Peyer's patch (tissue), 4 donors: ENCODE results near the gene RNU2-1. TPM values are rescaled to one million over a fixed set of nuclear protein-coding genes. Genes with fewer than 3 reads are reported as not detected.

Experiments used
- DNase-seq, 3 donors: peaks; one replicate each; pipeline ENCODE4 v3.0.0-alpha.2; 2017 to 2019
- H3K27ac ChIP-seq, 4 donors: fragments of 200-600 bp; sonication (generic); one replicate each; pipeline ENCODE4 v1.5.1; 2016 to 2019
- H3K27me3 ChIP-seq, 2 donors: fragments of 200-600 bp; sonication (generic); one replicate each; pipeline ENCODE4 v1.5.1; 2019
- H3K36me3 ChIP-seq, 3 donors: fragments of 200-600 bp; sonication (generic); one replicate each; pipeline ENCODE4 v1.5.1; 2016 to 2019
- H3K4me1 ChIP-seq, 4 donors: fragments of 200-600 bp; sonication (generic); one replicate each; pipeline ENCODE4 v1.5.1; 2016 to 2019
- H3K4me3 ChIP-seq, 4 donors: fragments of 200-600 bp; sonication (generic); 1 replicate in 3 of 4; 2 replicates in 1 of 4; pipeline ENCODE4 v1.5.1; 2016 to 2019; ENCODE audit warnings: mild to moderate bottlenecking in 1 of 4
- H3K9me3 ChIP-seq, 4 donors: fragments of 200-600 bp; sonication (generic); one replicate each; pipeline ENCODE4 v1.5.1; 2016 to 2019; ENCODE audit warnings: mild to moderate bottlenecking in 1 of 4
- POLR2A ChIP-seq, 2 donors: fragments of 450-650 bp; IDR thresholded peaks; one replicate each; pipeline ENCODE4 v1.5.1; 2017; ENCODE audit warnings: antibody characterized with exemption in 2 of 2, mild to moderate bottlenecking in 2 of 2, moderate library complexity in 2 of 2
- total RNA-seq, 4 donors: library from RNA; depleted of rRNA; stranded (reverse); fragments of >200 nt; gene quantifications; one replicate each; pipeline ENCODE4 v1.1.0, GENCODE V29; 2016
- TF ChIP-seq, protein P1 (sequence below), 6 experiments: fragments of 450-650 bp in 4 of 6; fragments of 200-600 bp in 2 of 6; sonication (generic) in 1 of 6; IDR thresholded peaks; one replicate each; pipeline ENCODE4 v1.5.1; 2017 to 2019; ENCODE audit warnings: antibody characterized with exemption in 6 of 6, mild to moderate bottlenecking in 3 of 6, moderate library complexity in 1 of 6

The RNU2-1 gene
- total RNA-seq, 4 donors from 2014 or later = not detected

DNA sequence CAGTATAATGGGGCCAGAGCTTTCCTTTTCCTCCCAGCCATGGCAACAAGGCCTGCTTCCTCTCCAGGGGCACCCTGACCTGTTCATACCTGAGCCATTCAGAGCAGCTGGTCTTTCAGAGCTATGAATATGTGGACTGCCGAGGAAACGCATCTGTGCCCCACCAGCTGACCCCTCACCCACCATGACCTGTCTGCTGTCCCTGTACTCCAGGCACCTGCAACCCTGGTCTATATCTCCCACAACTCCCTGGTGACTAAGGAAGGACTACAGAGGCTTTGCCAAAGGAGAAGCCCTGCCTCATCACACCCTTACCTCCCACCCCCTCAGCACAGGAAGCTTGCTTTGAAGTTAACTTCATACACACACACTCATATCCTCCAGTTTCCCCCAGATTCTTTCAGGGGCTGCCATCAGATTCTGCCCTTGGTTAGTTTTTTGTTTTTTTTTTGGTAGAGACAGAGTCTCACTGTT is 16.1 kb downstream of the RNU2-1 start:
- Histone ChIP-seq H3K36me3 (peaks cover 0 to 22% (median 0%) of the 10 kb centered on the region in 3 donors), H3K9me3 (no peaks in the 10 kb centered on the region), H3K27me3 (no peaks in the 10 kb centered on the region), H3K4me3 (no peak overlapping the region), H3K27ac (no peak overlapping the region), H3K4me1 (peaks cover 0 to 6% (median 0%) of the 10 kb centered on the region in 4 donors)
- DNase-seq = no peak
- TF ChIP-seq, protein P1, sequence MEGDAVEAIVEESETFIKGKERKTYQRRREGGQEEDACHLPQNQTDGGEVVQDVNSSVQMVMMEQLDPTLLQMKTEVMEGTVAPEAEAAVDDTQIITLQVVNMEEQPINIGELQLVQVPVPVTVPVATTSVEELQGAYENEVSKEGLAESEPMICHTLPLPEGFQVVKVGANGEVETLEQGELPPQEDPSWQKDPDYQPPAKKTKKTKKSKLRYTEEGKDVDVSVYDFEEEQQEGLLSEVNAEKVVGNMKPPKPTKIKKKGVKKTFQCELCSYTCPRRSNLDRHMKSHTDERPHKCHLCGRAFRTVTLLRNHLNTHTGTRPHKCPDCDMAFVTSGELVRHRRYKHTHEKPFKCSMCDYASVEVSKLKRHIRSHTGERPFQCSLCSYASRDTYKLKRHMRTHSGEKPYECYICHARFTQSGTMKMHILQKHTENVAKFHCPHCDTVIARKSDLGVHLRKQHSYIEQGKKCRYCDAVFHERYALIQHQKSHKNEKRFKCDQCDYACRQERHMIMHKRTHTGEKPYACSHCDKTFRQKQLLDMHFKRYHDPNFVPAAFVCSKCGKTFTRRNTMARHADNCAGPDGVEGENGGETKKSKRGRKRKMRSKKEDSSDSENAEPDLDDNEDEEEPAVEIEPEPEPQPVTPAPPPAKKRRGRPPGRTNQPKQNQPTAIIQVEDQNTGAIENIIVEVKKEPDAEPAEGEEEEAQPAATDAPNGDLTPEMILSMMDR (IDR thresholded peaks at IDR 0.05) = no peak
- no peak for TF ChIP-seq POLR2A (IDR thresholded peaks at IDR 0.05)

DNA sequence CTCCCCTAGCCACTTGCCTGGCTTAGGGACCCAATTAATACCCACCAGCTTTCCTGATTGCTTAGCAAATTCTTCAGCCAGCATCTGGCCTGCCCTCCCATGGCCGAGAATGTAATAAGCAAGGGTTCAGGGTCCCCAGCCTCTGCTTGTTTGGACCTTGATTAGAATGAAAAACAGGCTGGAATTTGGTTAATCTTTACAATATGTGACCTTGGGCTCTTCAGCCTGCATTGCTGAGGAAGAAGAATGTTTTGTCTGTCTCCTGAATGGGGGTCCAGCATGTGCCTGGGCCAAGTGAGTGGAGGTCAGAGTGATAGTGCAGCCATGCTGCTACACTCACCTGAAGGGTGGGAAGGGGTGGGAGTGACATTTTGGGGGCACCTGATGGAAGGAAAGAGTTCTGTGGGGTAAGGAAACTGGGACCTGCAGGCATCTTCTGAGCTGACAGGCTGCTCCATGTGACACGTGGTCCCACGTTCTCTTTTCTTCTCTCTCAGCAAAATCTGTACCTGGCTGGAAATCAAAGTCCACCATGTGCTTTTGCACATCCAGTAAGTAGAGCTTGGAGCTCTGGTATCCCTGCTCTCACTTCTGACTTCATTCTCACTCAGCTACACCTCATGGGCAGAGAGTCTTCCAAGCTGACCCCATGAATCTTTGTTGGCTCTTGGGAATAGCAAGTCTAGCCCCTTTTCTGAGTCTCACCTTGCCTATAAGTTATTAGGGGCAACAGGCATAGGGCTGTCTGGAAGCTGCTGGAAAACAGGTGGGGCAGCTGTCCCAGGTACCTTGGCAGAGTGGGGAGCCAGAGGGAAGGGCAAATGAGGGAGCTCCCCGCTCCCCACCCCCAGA is 16.8 kb downstream of the RNU2-1 start:
- peaks cover 0 to 6% (median 2%) of the 10 kb centered on the region in 4 donors for H3K4me1 ChIP-seq

DNA sequence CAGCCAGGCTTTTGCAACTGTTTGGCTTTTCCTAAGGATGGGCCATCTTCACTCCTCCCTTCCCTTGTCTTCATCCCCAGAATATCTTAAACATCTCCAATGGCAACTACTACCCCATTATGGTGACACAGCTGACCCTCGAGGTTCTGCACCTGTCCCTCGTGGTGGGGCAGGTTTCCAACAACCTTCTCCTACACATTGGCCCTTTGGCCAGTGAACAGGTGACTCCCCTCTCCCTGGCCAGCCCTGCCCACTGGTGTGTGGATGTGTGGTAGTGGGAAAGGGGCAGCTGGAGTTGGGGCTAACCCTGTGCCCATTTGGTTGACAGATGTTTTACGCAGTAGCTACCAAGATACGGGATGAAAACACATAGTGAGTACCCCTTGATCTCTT is 17.4 kb downstream of the RNU2-1 start:
- Histone ChIP-seq H3K27me3 (no peaks in the 10 kb centered on the region), H3K36me3 (peaks cover 0 to 22% (median 0%) of the 10 kb centered on the region in 3 donors), H3K4me1 (peaks cover 0 to 6% (median 2%) of the 10 kb centered on the region in 4 donors), H3K9me3 (no peaks in the 10 kb centered on the region), H3K27ac (no peak overlapping the region), H3K4me3 (no peak overlapping the region)
- no peak for DNase-seq
- TF ChIP-seq, protein P1 (IDR thresholded peaks at IDR 0.05) = no peak
- TF ChIP-seq POLR2A (IDR thresholded peaks at IDR 0.05) = no peak

More for the DNA sequence above, 16.8 kb downstream of the RNU2-1 start:
- no peak overlapping the region for H3K27ac ChIP-seq
- no peaks in the 10 kb centered on the region for H3K9me3 ChIP-seq
- peaks cover 0 to 22% (median 0%) of the 10 kb centered on the region in 3 donors for H3K36me3 ChIP-seq
- DNase-seq = no peak
- H3K4me3 ChIP-seq = no peak overlapping the region
- H3K27me3 ChIP-seq = no peaks in the 10 kb centered on the region
- TF ChIP-seq, protein P1 (IDR thresholded peaks at IDR 0.05) = no peak
- TF ChIP-seq POLR2A (IDR thresholded peaks at IDR 0.05) = no peak

DNA sequence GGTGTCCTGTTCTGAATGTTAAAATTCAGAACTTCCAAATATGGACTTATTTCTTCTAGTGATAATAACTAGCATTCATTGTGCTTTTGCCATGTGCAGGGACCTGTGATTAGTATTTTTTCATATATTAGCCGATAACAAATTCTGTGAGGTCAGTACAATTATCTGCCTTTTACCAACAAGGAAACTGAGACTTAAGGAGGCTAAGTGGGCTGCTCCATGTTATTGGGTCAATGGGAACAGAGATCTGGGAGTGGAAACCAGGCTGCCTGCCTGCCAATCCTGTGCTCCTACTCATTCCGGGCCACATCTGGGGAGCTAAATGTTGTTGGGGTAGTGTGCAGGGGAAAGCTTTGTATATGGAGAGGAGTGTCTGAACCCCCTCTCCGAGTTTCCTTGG is 18.4 kb downstream of the RNU2-1 start:
- Histone ChIP-seq H3K27me3 (no peaks in the 10 kb centered on the region), H3K36me3 (peaks cover 0 to 24% (median 0%) of the 10 kb centered on the region in 3 donors), H3K4me1 (peaks cover 0 to 10% (median 3%) of the 10 kb centered on the region in 4 donors), H3K4me3 (no peak overlapping the region), H3K9me3 (no peaks in the 10 kb centered on the region), H3K27ac (no peak overlapping the region)
- TF ChIP-seq, protein P1 (IDR thresholded peaks at IDR 0.05) = no peak
- TF ChIP-seq POLR2A (IDR thresholded peaks at IDR 0.05) = no peak
- DNase-seq = no peak

DNA sequence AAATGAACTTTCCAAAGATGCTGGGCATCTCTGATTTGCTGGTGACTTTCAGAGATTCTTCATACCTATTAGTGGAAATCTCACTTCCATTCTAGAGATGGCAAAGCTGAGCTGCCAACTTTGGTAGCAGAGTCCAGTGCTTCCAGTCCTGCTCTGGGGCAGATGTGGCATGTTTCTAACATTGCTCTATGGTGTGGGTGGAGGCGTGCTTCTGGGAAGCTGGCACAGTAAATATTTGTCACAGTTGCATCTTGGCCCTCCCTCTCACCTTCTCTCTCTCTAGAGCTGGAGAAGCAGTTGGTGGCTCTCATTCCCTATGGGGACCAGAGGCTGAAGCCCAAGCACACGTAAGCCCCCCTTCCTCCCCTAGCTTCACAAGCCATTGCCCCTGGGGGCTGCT is 20.2 kb downstream of the RNU2-1 start:
- H3K4me3 ChIP-seq = no peak overlapping the region
- no peaks in the 10 kb centered on the region for H3K9me3 ChIP-seq
- no peak for DNase-seq
- peaks cover 0 to 41% (median 0%) of the 10 kb centered on the region in 3 donors for H3K36me3 ChIP-seq
- TF ChIP-seq, protein P1 (IDR thresholded peaks at IDR 0.05) = no peak
- TF ChIP-seq POLR2A (IDR thresholded peaks at IDR 0.05) = no peak
- H3K4me1 ChIP-seq = peaks cover 0 to 10% (median 3%) of the 10 kb centered on the region in 4 donors
- H3K27ac ChIP-seq = no peak overlapping the region
- no peaks in the 10 kb centered on the region for H3K27me3 ChIP-seq
